Small intestine (tissue), 7 donors: ENCODE data around the gene COPG2. TPM values are rescaled to one million over a fixed set of nuclear protein-coding genes. Genes with fewer than 3 reads are reported as not detected.

Source experiments
- DNase-seq, 2 donors: peaks; one replicate each; pipeline versions ENCODE4 v3.0.0 to v3.0.0-alpha.2; 2013
- FAIRE-seq: peaks from 2 replicates; lab custom pipeline; 2012; peaks lifted over from hg19 to GRCh38; lab: Jason Lieb, UNC
- H3K27ac ChIP-seq, 3 donors: one replicate each; pipeline ENCODE4 v1.5.1; 2013; ENCODE audit warnings: low read length in 2 of 3, mild to moderate bottlenecking in 2 of 3, control low read depth in 1 of 3, inconsistent platforms in 1 of 3, low read depth in 1 of 3, moderate library complexity in 1 of 3
- H3K27me3 ChIP-seq, 3 donors: one replicate each; pipeline ENCODE4 v1.6.1; 2013; ENCODE audit warnings: low read length in 3 of 3, inconsistent platforms in 1 of 3; ENCODE audit not compliant: control insufficient read depth in 3 of 3, insufficient read depth in 3 of 3
- H3K36me3 ChIP-seq, 3 donors: one replicate each; pipeline ENCODE4 v1.6.1; 2013; ENCODE audit warnings: low read length in 3 of 3, inconsistent platforms in 1 of 3, low read depth in 1 of 3, mild to moderate bottlenecking in 1 of 3, moderate library complexity in 1 of 3; ENCODE audit not compliant: control insufficient read depth in 3 of 3, insufficient read depth in 2 of 3
- H3K4me1 ChIP-seq, 3 donors: one replicate each; pipeline ENCODE4 v1.6.1; 2013; ENCODE audit warnings: low read length in 2 of 3, inconsistent platforms in 1 of 3, low read depth in 1 of 3, mild to moderate bottlenecking in 1 of 3, moderate library complexity in 1 of 3; ENCODE audit not compliant: control insufficient read depth in 3 of 3, insufficient read depth in 2 of 3
- H3K4me3 ChIP-seq, 3 donors: one replicate each; pipeline ENCODE4 v1.5.1; 2013; ENCODE audit warnings: low read length in 3 of 3, control low read depth in 1 of 3, inconsistent platforms in 1 of 3, low read depth in 1 of 3, mild to moderate bottlenecking in 1 of 3, moderate library complexity in 1 of 3
- H3K9me3 ChIP-seq, 2 donors: one replicate each; pipeline ENCODE4 v1.6.1; 2013; ENCODE audit warnings: low read depth in 1 of 2, low read length in 1 of 2; ENCODE audit not compliant: control insufficient read depth in 2 of 2, insufficient read depth in 1 of 2
- WGBS, 3 donors: extraction: QIAGEN DNeasy Blood & Tissue Kit; methylation state at CpG; one replicate each; pipeline ENCODE4 v1.1.7; 2013; 5-methylcytosine and 5-hydroxymethylcytosine counted together
- polyA plus RNA-seq, 4 donors: library from polyadenylated mRNA; stranded (reverse) in 3 of 4; unstranded in 1 of 4; fragments of 200-250 nt in 3 of 4; fragments of 120-200 nt in 1 of 4; gene quantifications; one replicate each; pipeline versions ENCODE4 v1.2.1 to v1.2.3, GENCODE V29; 2013
- donor health status: healthy with polysubstance abuse.
- donor health status: control.
- donor health status: control.
- donor health status: Bipolar disorder and iron deficiency.
- donor health status: healthy.

COPG2 gene
- polyA plus RNA-seq, 4 donors: 5.1 to 17.8 (median 10.7) TPM

- 35 to 56% (median 41%) methylated on average over 4 of the region's 4 CpGs for WGBS, 3 donors
Observed at GRCh38 chr7:130463553-130464434, 204.8 kb downstream of the COPG2 start.

GRCh38 chr7:130461272-130461671, 207.3 kb downstream of the COPG2 start:
- H3K27me3 ChIP-seq: no peaks in the 10 kb centered on the region
- H3K4me3 ChIP-seq: no peak overlapping the region
- no peak overlapping the region for H3K27ac ChIP-seq
- peaks cover 0 to 6% of the 10 kb centered on the region in 2 donors for H3K9me3 ChIP-seq
- FAIRE-seq: no peak
- H3K36me3 ChIP-seq: no peaks in the 10 kb centered on the region
- DNase-seq: no peak
- no peaks in the 10 kb centered on the region for H3K4me1 ChIP-seq
- WGBS, 3 donors: 57 to 81% (median 79%) methylated on average over 2 of the region's 2 CpGs

More at GRCh38 chr7:130463553-130464434, 204.8 kb downstream of the COPG2 start:
- Histone ChIP-seq H3K9me3 (peaks cover 0 to 6% of the 10 kb centered on the region in 2 donors), H3K27me3 (no peaks in the 10 kb centered on the region), H3K4me3 (no peak overlapping the region), H3K36me3 (no peaks in the 10 kb centered on the region), H3K27ac (no peak overlapping the region), H3K4me1 (no peaks in the 10 kb centered on the region)
- DNase-seq (peak; percentile 31 to 59), FAIRE-seq (no peak)

GRCh38 chr7:130458257-130458656, 210.3 kb downstream of the COPG2 start:
- Histone ChIP-seq H3K9me3 (peaks cover 0 to 6% of the 10 kb centered on the region in 2 donors), H3K4me3 (no peak overlapping the region), H3K36me3 (no peaks in the 10 kb centered on the region), H3K27me3 (no peaks in the 10 kb centered on the region), H3K27ac (no peak overlapping the region), H3K4me1 (no peaks in the 10 kb centered on the region)
- WGBS, 3 donors: 58 to 63% (median 62%) methylated on average over 2 of the region's 2 CpGs
- no peak for FAIRE-seq
- peak in 1 of 2 donors; percentile 7 for DNase-seq

Other genes with a start within 250 kb of the COPG2 start
- gene CEP41, start 227.7 kb downstream of the COPG2 start, polyA plus RNA-seq: 10 to 100 TPM in 1 of 4 donors, 1 to 10 TPM in 2, not detected in 1; 3.0 to 11.8 (median 6.2) TPM
- gene MEST, start 176.7 kb downstream of the COPG2 start, polyA plus RNA-seq: 100 to 1,000 TPM in 1 of 4 donors, 10 to 100 TPM in 3; 15.9 to 119 (median 21.1) TPM
- gene TSGA13, start 17.8 kb upstream of the COPG2 start, polyA plus RNA-seq: not detected
- under 1 TPM in 1 of 4 donors, not detected in 3; 0.04 TPM for gene KLF14, start 65.5 kb upstream of the COPG2 start, polyA plus RNA-seq